Naive B cell (primary cell): ENCODE measurements around the gene CDH23. TPM values are rescaled to one million over a fixed set of nuclear protein-coding genes. Genes with fewer than 3 reads are reported as not detected.
A peak's percentile ranks its signal among the peaks of the same experiment; 100 is the strongest.

Experiments used
- ATAC-seq, 2 donors: fragments of 150-1000 bp; cut with Tn5 transposase; 2 replicates each; pipeline ENCODE4 v1.10.0; 2021; ENCODE audit warnings: low read depth in 2 of 2, mild to moderate bottlenecking in 2 of 2, moderate library complexity in 2 of 2
- DNase-seq: peaks from one replicate; pipeline ENCODE4 v3.0.0; 2022
- H3K27ac Mint-ChIP-seq, 6 donors: one replicate each; pipeline ENCODE4 v1.8.0; 2020 to 2022; ENCODE audit warnings: mild to moderate bottlenecking in 6 of 6, mixed read lengths in 6 of 6, moderate library complexity in 5 of 6, inconsistent platforms in 2 of 6
- H3K27me3 Mint-ChIP-seq, 3 donors: one replicate each; pipeline ENCODE4 v1.8.0; 2021 to 2022; ENCODE audit warnings: mixed read lengths in 3 of 3, mild to moderate bottlenecking in 1 of 3
- H3K36me3 Mint-ChIP-seq, 2 donors: one replicate each; pipeline ENCODE4 v1.8.0; 2020 to 2022; ENCODE audit warnings: mixed read lengths in 2 of 2, inconsistent platforms in 1 of 2, mild to moderate bottlenecking in 1 of 2
- H3K4me1 Mint-ChIP-seq, 3 donors: one replicate each; pipeline ENCODE4 v1.8.0; 2020 to 2022; ENCODE audit warnings: mixed read lengths in 3 of 3, inconsistent platforms in 1 of 3, mild to moderate bottlenecking in 1 of 3, moderate library complexity in 1 of 3
- H3K4me3 Mint-ChIP-seq, 8 donors: one replicate each; pipeline ENCODE4 v1.8.0; 2020 to 2022; ENCODE audit warnings: mild to moderate bottlenecking in 8 of 8, mixed read lengths in 8 of 8, moderate library complexity in 8 of 8, inconsistent platforms in 2 of 8
- H3K9me3 Mint-ChIP-seq, 7 donors: one replicate each; pipeline ENCODE4 v1.8.0; 2020 to 2022; ENCODE audit warnings: mixed read lengths in 7 of 7, mild to moderate bottlenecking in 5 of 7, inconsistent platforms in 2 of 7, moderate library complexity in 1 of 7
- polyA plus RNA-seq, 6 donors: library from polyadenylated mRNA; unstranded; fragments of 300-500 nt; fragmentation: Illumina TruSeq; gene quantifications; one replicate each; pipeline ENCODE4 v1.2.3, GENCODE V29; 2021; ENCODE audit warnings: low read depth in 6 of 6

The CDH23 gene
- polyA plus RNA-seq, 6 donors from 2014 or later: 0.05 to 0.62 (median 0.21) TPM; not detected in 2

DNA sequence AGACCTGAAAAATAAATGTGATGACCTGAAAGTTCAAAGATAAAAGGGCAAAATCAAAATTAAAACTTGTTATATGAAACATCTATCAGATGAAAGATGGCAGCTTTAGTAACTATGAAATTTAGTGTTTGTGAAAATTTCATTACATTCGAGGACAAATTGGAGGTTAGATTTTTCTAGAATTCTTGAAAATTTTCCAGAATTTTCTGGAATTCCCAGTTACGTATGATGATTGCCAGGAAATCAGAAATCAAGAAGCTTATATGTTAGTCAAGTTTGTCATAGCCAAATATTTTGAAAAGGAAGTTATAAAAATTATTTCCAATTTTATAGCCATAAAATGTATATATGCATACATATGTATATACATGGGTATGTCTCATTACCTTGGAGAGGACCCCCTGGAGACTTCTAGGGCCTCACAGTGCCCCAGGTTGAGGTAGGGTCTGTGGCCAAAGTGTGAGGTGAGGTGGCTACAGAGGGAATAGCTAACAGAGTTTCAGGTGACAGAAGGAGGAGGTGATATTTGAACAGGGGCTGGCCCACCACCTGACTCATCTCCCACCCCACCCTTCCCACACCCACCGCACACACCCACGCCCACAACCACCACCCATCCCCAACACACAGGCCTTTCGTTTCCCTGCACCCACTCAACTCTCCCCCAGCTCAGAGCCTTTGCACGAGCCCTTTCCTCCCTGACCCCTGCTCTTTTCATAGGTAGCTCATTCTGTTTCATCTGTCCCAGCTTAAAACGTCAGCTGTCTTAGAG is 301.4 kb downstream of the CDH23 start:
- no peak for ATAC-seq
- Mint-ChIP-seq H3K9me3 (no peaks in the 10 kb centered on the region), H3K4me3 (peak overlapping the region in 1 of 8 donors; percentile 39), H3K27me3 (peaks cover 0 to 5% (median 0%) of the 10 kb centered on the region in 3 donors), H3K4me1 (peaks cover 28 to 51% (median 38%) of the 10 kb centered on the region in 3 donors), H3K27ac (peak overlapping the region in 3 of 6 donors; percentile 26 to 66 (median 54)), H3K36me3 (no peaks in the 10 kb centered on the region)
- no peak for DNase-seq

DNA sequence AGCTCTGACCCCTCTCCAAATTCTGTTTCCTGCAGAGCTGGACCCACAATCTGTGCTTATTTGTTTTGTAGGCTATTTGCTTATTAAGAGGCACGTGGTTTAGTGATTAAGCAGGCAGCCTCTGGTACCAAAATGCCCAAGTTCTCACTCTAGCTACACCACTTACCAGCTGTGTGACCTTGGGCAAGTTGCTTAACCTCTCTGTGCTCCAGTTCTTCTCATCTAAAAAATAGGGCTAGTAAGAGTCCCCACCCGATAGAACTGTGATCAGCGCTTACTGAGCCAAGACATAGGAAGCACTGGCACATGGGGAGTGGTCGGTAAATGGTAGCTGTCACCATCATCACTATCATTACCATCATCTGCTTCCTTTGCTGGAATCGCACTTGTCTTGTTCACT is 302.0 kb downstream of the CDH23 start:
- no peaks in the 10 kb centered on the region for H3K9me3 Mint-ChIP-seq
- no peak for DNase-seq
- no peaks in the 10 kb centered on the region for H3K36me3 Mint-ChIP-seq
- H3K4me3 Mint-ChIP-seq: peak overlapping the region in 2 of 8 donors; percentile 39 to 59
- peaks cover 24 to 47% (median 35%) of the 10 kb centered on the region in 3 donors for H3K4me1 Mint-ChIP-seq
- H3K27ac Mint-ChIP-seq: peak overlapping the region in 2 of 6 donors; percentile 26 to 66
- no peak for ATAC-seq
- H3K27me3 Mint-ChIP-seq: peaks cover 0 to 9% (median 0%) of the 10 kb centered on the region in 3 donors

DNA sequence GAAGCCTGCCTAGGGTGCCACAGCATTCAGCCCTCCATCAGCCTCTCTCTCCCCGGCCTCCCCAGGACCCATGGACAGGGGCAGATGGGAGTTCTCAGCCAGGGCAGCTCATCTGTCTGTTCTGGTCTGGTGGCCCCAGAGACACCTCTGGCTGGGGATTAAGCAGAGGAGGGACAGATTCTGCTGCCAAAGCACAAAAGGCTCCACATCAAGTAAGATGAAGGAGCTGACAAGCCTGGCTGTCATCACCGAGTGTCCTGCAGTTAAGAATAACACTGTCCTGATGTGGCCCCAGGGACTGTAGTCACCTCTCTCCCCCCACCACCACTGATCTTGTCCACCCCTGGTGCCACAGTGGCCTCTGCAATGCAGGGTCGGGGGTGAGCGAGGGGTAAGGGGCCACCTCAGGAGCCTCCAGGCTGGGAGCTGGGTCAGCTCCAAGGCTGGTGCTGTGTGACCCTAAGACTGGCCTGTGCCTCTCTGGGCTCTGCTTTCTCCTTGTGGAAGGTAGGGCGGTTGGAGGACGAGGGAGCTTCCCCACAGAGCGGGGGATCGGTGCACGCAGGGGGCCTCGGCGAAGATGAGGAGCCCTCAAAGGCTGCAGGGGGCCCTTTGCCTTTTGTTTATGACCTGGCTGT is 304.1 kb downstream of the CDH23 start:
- peak overlapping the region in 1 of 8 donors; percentile 6 for H3K4me3 Mint-ChIP-seq
- no peaks in the 10 kb centered on the region for H3K9me3 Mint-ChIP-seq
- peaks cover 0 to 9% (median 0%) of the 10 kb centered on the region in 3 donors for H3K27me3 Mint-ChIP-seq
- no peaks in the 10 kb centered on the region for H3K36me3 Mint-ChIP-seq
- DNase-seq (no peak), ATAC-seq (no peak)
- peaks cover 8 to 26% (median 15%) of the 10 kb centered on the region in 3 donors for H3K4me1 Mint-ChIP-seq
- H3K27ac Mint-ChIP-seq: no peak overlapping the region

DNA sequence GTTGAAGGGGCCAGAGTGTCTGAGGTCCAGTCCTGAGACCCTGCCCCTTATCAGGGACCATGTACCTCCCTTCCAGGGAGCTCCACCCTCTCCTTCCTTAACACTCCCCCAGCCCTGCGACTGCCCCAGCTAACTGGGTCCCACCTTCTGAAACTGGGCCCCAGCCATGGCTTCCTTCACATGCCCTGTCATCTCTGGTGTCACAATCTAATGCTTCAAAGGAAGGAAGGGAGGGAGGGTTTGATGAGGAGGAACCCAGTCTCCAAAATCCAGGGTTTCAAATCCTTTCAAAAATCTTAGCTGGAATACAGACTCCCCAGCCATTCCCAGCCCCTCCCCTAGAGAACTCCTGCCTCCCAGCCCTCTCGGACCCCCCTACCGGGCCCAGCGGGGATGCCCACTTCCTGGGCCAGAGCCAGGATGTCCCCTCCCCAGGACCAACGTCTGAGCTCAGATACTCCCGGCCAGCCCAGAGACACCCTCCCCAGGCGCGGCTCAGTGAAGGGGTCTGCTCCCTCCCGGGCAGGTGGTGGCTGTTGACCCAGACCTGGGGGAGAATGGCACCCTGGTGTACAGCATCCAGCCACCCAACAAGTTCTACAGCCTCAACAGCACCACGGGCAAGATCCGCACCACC is 304.9 kb downstream of the CDH23 start:
- Mint-ChIP-seq H3K36me3 (no peaks in the 10 kb centered on the region), H3K27ac (peak overlapping the region in 1 of 6 donors; percentile 47), H3K4me3 (no peak overlapping the region), H3K27me3 (peaks cover 0 to 9% (median 0%) of the 10 kb centered on the region in 3 donors), H3K9me3 (no peaks in the 10 kb centered on the region), H3K4me1 (peaks cover 7 to 18% (median 12%) of the 10 kb centered on the region in 3 donors)
- ATAC-seq (no peak), DNase-seq (no peak)

DNA sequence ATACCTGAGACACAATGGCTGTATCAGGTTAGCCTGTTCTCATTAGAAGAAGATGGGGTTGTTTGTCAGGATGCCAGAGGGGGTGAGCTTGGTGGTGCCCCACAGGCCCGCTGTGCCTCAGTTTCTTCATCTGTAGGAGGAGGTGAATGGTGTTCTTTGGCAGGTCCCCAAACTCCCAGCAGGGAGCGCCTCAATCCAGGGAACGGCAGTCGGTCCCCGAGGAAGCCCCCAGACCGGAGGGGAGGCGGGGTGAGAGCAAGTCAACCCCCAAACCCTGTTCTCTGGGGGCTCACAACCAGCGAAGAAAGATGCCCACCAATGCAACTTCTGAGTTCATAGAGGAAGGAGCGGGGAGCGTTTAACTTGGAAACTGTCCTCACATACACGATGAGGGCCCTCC is 306.9 kb downstream of the CDH23 start:
- H3K4me3 Mint-ChIP-seq: no peak overlapping the region
- peak overlapping the region in 1 of 6 donors; percentile 39 for H3K27ac Mint-ChIP-seq
- peaks cover 0 to 9% (median 0%) of the 10 kb centered on the region in 3 donors for H3K27me3 Mint-ChIP-seq
- ATAC-seq: no peak
- H3K4me1 Mint-ChIP-seq: peaks cover under 1 to 10% (median 9%) of the 10 kb centered on the region in 3 donors
- no peaks in the 10 kb centered on the region for H3K9me3 Mint-ChIP-seq
- DNase-seq: no peak
- H3K36me3 Mint-ChIP-seq: no peaks in the 10 kb centered on the region

DNA sequence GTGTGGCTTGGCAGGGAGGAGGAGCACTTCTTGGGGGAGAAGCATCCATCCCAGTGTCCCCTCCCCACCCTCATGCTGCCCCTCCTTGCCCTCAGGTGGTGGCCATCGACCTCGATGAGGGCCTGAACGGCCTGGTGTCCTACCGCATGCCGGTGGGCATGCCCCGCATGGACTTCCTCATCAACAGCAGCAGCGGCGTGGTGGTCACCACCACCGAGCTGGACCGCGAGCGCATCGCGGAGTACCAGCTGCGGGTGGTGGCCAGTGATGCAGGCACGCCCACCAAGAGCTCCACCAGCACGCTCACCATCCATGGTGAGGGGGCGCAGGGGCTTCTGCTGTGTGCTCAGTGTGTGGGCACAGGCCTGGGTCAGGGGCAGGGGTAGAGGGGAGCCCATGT is 308.1 kb downstream of the CDH23 start:
- H3K9me3 Mint-ChIP-seq: no peaks in the 10 kb centered on the region
- DNase-seq (no peak), ATAC-seq (no peak)
- H3K36me3 Mint-ChIP-seq: no peaks in the 10 kb centered on the region
- H3K27me3 Mint-ChIP-seq: peaks cover 0 to 9% (median 0%) of the 10 kb centered on the region in 3 donors
- peaks cover 0 to 9% (median 9%) of the 10 kb centered on the region in 3 donors for H3K4me1 Mint-ChIP-seq
- H3K27ac Mint-ChIP-seq: no peak overlapping the region
- no peak overlapping the region for H3K4me3 Mint-ChIP-seq

DNA sequence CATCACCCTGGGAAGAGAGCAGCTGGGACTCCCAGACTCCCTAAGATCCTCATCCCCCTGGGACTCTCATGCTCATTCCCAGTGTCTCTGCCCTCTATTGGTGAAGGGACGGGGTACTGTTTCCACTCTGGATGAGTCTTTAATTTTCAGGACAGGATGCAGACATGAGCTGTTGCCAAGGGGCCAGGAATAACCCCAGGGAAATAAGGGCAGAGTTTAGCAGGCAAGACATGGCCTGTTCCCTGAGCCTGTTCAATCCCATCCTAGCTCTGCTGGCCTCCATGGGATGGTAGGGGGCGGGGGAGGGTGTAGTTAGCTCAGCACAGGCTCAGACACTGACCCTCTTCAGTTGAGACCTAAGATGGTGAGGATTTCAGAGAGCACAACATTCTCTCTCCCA is 308.9 kb downstream of the CDH23 start:
- Mint-ChIP-seq H3K9me3 (no peaks in the 10 kb centered on the region), H3K4me1 (peaks cover 0 to 12% (median 9%) of the 10 kb centered on the region in 3 donors), H3K36me3 (no peaks in the 10 kb centered on the region), H3K27me3 (peaks cover 0 to 9% (median 0%) of the 10 kb centered on the region in 3 donors), H3K27ac (peak overlapping the region in 1 of 6 donors; percentile 51), H3K4me3 (no peak overlapping the region)
- ATAC-seq: no peak
- no peak for DNase-seq

DNA sequence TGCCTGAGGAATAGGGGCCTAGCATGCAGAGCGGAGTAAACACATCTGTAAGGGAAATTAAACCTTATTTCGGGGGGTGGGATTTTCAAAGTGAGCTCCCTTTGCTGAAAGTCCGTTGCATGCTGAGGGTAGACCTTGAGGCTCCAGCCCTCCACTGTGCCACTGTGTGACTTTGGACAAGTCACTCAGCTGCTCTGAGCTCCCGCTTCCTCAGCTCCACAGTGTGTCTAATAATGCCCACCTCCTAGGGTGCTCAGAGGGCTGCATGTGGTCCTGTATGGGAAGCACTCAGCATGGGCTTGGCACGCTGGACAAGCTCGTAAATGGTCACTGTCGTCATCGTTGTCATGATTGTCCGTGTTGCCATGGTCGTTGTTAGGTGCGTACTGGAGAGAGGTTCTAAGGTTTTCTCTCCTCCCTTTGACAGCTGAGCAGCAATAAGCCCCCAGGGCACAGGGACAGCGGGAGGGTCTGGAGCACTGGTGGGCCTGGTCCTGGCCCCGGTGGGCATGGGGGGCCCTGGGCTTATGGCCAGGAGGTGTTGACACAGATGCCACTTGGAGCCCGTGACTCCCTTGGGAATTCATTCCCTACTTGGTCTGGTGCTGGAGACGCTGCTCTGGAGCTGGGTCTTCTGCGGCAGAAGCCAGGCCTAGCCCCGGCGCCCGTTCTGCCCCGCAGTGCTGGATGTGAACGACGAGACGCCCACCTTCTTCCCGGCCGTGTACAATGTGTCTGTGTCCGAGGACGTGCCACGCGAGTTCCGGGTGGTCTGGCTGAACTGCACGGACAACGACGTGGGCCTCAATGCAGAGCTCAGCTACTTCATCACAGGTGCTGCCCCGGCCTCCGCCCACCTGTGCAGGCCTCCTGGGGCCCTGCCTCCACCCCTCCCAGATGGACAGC is 309.7 kb downstream of the CDH23 start:
- Mint-ChIP-seq H3K36me3 (no peaks in the 10 kb centered on the region), H3K27me3 (peaks cover 0 to 9% (median 0%) of the 10 kb centered on the region in 3 donors), H3K27ac (peak overlapping the region in 1 of 6 donors; percentile 51), H3K9me3 (no peaks in the 10 kb centered on the region), H3K4me3 (no peak overlapping the region), H3K4me1 (peaks cover 0 to 12% (median 9%) of the 10 kb centered on the region in 3 donors)
- DNase-seq (no peak), ATAC-seq (no peak)

DNA sequence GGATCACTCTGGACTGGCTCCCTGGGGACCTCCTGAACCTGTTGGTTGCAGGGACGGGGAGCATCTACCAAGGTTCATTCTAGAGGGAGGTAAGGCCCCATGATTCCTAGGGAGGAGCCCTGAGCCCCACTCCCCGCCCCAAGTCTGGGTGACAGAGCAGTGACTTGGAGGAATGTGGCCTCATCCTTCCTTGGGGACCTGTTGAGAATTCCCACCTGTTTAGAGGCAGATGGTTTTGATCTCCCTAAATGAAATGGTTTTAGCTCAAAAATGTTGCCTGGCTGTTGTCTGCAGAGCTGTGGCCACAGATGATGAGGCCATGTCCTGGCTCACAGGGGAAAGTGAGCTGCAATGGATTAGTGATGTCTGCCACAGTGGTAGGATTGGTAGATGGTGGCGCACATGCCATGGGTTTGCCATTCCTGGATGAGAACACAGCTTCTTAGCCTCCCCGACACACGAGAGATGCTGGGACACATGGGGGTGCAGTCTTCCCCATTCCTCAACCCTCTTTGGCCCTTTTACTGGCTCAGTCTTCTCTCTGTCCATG is 310.6 kb downstream of the CDH23 start:
- Mint-ChIP-seq H3K27me3 (peaks cover 0 to 9% (median 0%) of the 10 kb centered on the region in 3 donors), H3K9me3 (no peaks in the 10 kb centered on the region), H3K27ac (peak overlapping the region in 1 of 6 donors; percentile 91), H3K4me1 (peaks cover 1 to 17% (median 13%) of the 10 kb centered on the region in 3 donors), H3K4me3 (no peak overlapping the region), H3K36me3 (no peaks in the 10 kb centered on the region)
- no peak for DNase-seq
- no peak for ATAC-seq

DNA sequence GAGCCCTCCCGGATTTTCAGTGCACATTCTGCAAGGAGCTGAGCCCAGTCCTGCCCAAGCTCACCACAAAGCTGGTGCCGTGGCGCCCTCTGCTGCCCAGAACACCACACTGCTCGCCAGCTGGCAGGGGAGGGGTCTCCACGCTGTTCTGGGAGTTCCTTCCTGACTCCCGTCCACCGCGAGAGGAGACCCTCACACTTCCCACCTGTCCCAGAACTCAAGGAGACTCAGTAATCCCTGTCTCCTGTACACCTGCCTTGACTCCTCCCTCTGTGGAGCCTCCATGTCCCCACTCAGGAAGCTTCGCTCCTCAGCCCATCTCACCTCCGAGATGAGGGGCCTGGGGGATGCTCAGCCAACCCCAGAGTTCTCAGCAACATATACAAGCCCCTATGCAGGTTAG is 311.6 kb downstream of the CDH23 start:
- Mint-ChIP-seq H3K9me3 (no peaks in the 10 kb centered on the region), H3K4me3 (no peak overlapping the region), H3K27me3 (peaks cover 0 to 2% (median 0%) of the 10 kb centered on the region in 3 donors), H3K27ac (peak overlapping the region in 1 of 6 donors; percentile 20), H3K4me1 (peaks cover 11 to 27% (median 23%) of the 10 kb centered on the region in 3 donors), H3K36me3 (no peaks in the 10 kb centered on the region)
- DNase-seq: peak; percentile 53
- ATAC-seq: peak; percentile 67 to 81

DNA sequence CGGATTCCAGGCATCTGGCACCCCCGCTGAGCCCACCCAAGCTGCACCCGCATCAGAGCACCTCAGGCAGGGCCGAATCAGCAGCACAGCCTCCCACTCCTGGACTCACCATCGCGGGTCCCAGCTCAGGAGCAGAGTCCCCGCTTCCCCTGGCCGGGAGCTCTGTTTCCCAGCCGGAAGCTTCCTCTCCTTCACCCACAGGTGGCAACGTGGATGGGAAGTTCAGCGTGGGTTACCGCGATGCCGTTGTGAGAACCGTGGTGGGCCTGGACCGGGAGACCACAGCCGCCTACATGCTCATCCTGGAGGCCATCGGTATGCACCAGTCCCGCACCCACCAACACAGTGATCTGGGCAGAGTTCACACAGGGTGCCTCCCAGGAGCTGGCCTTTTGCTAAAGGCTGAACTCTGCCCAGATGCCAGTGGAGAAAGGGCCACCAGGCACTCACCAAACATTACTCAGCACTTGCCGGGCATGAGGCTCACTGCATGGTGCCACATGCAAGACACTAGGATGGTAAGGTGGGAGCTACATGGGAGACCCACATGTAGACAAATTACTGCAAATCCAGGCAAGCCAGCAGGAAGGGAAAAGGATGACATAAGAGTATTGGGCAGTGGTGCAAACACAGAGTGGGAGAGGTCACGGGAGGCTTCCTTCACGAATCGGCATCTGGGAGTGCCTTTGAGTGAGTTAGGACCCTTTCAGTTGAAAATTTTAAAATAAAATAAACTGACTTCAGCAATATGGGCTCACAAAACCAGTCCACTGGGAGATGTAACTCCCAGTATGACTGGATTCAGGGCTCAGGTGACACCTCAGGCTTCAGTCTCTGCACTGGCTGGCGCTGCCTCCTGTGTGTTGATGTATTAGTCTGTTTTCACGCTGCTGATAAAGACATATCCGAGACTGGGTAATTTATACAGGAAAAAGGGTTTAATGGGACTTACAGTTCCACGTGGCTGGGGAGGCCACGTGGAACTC is 312.5 kb downstream of the CDH23 start:
- Mint-ChIP-seq H3K36me3 (no peaks in the 10 kb centered on the region), H3K27ac (peak overlapping the region in 3 of 6 donors; percentile 20 to 81 (median 79)), H3K4me1 (peaks cover 19 to 36% (median 32%) of the 10 kb centered on the region in 3 donors), H3K4me3 (no peak overlapping the region), H3K9me3 (no peaks in the 10 kb centered on the region), H3K27me3 (no peaks in the 10 kb centered on the region)
- no peak for DNase-seq
- ATAC-seq: no peak
